Hypothalamus (tissue), 51 donors: ENCODE measurements around the gene C1orf167.

Experiments used
- DNase-seq, 51 donors: peaks; one replicate each; lab custom pipeline; 2025; lab: John Stamatoyannopoulos, UW

C1orf167 gene, protein sequence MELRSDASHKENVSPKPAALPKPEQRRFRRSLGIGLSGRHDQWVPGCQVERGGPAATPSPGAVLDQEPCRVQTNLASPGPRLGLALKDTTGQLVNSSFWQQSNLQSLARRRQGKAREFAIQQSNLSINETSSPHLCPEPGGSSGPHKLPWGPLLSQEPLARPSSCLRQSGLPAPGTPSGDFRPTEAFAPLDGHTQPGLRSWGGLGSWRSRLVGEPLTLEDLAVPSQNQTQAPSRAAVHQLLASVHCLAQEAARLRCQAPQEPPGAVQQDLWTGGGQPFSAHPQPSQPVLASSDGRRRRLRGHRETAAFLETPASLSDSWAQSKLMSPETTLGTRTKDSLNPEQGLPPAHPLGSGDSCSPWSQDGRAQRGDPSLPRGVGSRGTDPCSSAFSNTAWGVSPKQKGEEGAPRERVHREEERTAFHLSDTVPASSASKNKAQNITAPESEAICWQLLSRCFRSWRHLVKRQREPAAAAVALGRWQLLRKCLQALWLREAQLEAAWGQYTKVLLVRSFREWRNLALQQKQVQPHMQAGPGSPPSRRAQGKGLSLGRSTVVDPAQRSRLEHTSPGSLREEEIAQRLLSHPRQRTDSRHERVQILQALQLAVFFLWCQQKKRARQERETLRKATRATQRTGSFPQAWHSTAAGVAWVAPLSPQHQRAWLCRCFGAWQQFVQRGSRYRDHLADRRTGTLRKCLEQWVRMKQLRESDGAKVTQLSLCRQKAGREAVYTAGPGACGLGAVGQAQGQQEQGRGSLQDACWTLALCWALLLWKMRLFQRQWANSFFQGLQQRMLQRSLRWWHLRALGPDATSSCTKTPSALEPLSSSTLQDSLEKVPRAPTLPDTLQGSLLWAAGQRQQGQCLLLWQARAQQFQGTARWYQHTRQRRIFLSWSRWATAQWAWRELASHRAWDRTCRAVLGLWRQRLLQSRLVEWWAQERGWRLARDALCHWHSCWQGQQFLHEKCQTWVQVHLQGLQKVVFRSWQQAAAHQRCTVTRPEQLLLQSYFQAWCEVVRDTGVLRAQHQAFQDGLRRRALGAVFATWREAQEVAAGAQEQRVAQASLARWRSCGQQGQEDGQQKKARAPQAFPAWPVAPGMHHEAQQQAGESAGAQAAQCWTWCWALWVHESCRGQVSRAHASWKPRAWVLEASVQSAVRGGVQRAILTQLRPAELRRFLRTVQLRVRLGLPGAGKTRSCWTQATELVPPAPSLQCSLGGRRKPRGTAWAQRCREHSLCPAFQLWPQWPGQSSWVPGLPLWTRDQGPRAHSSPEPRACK (N-terminal part only)

DNA sequence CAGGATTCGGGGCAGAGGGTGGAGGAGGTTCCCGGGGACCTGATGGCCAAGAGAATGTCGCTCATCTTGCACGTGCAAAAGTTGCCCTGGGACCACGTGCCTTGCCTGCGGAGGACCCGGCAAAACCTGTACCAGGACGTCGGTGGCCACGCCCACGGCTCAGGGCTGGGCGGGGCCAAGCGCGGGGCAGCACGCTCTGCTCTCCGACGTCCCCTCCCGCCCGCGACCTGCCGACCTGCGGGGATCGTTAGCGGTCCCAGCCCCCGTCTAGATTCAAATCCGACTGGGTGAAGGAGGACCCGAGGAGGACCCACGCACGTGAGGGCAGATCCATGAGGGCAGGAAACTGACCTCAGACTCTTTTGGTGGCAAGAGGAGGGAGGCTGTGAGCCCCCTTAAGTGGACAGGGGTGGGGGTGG lies at the start of gene C1orf167:
Gene C1orf167, plus strand, starts transcription at position 206 of the 419 bp plus-strand sequence. CDS start 2,208 bp downstream, outside the sequence.
- no peak for DNase-seq

DNA sequence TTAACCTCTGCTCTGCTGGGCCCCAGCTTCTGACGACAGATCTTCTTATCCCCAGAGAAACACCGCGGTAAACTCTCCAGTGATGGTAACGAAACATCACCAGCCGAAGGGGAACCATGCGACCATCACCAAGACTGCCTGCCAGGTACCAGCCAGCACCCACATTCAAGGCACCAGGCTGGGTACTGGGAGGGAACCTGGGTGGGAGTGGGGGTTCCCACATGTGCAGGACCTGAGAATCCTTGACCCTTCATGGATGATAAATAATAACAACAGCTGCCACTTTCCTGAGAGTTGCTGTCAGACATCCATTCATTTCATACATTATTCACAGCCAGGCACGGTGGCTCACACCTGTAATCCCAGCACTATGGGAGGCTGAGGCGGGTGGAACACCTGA lies 49.7 kb upstream of the C1orf167 start:
- no peak for DNase-seq

- no peak for DNase-seq
Measured at GRCh38 chr1:11713095-11713494, 48.9 kb upstream of the C1orf167 start.

DNA sequence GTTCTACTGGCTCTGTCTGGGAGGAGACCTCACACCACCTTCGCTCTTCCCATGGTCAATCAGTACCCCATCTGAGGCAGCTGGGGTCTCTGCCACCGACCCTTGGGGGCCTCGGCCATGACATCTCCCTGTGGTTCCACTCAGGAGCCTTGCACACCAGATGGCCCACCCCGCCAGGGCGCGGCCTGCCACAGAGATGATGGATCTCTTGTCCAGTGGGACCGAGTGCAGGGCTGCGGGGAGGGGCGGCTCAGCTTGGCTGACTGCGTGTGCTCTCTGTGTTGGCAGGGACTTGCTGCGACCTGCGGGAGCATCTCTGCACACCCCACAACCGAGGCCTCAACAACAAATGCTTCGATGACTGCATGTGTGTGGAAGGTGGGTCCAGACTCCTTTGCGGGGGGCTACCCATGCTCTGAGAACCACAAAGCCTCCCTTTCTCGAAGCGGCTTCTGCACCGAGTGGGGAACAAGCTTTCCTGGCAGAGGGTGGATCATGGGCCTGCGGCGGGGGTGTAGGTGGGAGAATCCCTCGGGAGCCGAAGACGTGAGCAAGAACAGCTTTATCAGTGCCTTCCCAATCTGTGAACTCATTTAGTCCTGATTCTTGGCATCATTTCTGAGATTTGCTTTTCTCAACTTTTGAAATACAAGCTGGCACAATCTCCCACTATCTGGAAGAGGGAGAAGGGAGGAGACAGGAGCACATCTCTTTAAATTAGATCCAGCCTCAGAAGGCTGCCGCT lies 47.0 kb upstream of the C1orf167 start:
- no peak for DNase-seq

GRCh38 chr1:11719313-11720032 lies 42.5 kb upstream of the C1orf167 start:
- peak; percentile 21 to 91 (median 67) for DNase-seq

GRCh38 chr1:11720033-11720376 lies 42.0 kb upstream of the C1orf167 start:
- DNase-seq, result peak in 1 of 51 donors; percentile 23

DNA sequence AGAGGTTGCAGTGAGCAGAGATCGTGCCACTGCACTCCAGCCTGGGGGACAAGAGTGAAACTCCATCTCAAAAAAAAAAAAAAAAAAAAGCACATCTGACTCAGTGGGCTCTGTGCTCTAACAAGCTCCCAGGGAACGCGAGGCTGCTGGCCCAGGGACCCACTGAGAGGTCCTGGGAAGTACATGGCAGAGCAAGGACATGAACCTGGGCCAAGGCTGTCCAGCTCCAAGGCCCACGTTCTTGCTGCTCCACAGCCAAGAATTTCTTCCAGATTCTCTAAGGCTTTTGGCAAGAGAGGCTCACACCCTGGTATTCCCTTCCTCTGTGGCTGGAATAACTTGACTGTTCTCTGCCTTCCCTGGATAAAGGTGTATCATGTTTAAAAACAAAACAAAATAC lies 41.5 kb upstream of the C1orf167 start:
- peak in 17 of 51 donors; percentile 10 to 68 (median 31) for DNase-seq

DNA sequence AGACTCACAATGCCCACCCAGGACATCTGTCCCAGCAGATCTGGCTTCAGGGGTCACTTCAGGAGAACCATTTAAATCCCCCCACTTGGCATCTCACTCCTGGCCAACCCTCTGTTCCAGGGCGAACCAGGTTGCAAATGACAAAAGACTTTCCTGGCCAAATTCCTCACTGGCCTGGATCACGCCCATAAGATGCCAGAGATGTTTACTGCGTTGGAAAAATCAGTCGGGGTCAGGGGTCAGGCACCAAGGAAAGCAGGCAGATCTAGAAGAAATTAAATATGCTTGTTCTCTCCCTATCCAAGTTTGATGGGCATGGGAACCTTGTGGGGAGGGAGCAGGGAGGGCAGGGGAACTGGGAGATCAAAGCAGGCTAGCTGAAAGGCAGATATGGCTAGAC lies 40.7 kb upstream of the C1orf167 start:
- DNase-seq, result no peak

- DNase-seq, result no peak
Measured at GRCh38 chr1:11722538-11722937, 39.5 kb upstream of the C1orf167 start.

DNA sequence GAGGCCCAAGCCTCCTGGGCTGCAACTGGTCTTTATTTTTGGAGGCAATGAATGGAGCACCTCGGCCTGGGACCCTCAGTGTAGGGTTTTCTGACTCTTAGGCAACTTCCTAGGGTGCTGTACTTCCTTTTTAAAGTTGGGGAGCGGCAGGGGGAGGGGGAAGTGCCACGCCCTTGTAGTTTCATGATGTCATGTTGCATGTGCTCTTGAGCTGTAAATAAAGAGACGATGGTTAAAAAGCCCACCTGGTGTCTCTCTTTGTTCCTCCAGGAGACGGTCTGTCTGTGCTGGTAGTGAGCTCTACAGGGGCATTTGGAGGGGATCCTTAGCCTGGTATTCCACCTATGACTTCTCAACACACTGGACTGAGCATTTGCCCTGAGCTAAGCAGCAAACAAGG lies 36.4 kb upstream of the C1orf167 start:
- no peak for DNase-seq

- DNase-seq, result no peak
Measured at GRCh38 chr1:11727119-11727518, 34.9 kb upstream of the C1orf167 start.

DNA sequence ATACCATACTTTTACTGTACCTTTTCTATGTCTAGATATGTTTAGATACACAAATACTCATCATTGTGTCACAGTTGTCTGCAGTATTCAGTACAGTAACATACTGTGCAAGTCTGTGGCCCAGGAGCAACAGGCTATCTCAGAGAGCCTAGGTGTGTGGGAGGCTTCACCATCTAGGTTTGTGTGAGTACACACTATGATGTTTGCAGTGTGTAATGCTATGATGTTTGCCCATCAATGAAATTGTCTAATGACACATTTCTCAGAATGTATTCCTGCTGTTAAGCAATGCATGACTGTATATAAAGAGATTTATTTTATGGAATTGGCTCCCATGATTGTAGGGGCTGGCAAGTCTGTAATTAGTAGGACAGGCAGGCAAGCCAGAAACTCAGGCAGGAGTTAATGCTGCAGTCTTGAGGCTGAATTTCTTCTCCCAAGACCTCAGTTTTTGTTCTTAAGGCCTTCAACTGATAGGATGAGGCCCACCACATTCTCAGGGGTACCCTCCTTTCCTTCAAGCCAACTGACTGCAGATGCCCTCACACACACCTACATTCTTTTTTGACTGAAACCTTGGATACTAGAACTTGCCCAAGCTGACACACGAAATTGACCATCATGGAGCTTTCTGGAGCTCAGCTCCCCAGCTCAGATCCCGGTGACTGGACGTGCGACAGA lies 33.7 kb upstream of the C1orf167 start:
- no peak for DNase-seq

GRCh38 chr1:11729155-11729497 lies 32.9 kb upstream of the C1orf167 start:
- DNase-seq, result no peak

DNA sequence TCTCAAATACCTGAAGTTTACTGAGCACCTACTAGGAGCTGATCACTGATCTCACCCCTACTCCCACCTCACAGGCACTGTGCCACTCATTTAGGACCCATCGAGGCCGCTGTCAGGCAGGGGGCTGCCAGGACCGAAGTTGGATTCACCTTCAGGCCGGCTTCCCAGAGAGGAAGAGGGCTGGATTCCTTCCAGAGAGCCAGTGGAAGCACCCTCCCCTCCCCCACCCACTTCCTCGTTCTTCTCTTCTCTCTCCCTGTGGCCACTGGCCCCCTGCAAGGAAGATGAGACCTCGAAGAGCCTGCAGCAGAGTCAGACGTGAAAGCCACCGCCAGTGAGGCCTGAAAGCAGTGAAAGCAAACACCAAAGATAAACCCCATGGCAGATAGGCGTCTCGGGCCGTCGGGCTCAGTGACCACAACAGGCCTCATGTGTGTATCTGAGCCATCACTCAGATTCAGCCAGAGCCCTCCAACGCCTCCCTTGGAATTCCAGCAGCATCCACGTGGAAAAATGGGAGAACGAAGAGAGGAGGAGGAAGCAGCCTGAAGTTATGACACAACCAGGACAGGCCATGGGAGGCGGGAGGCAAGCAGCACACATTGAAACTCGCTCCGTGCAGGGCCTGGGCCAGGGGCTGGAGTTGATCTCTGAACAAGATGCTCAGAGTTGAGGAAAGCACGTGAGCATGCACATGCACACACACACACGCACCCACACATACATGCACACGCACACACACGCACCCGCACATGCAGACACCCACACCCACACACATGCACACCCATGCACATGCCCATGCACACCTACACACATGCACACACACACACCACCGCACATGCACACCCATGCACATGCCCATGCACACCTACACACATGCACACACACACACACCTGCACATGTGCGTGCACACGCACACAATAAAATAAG lies 32.2 kb upstream of the C1orf167 start:
- DNase-seq, result no peak

- peak in 3 of 51 donors; percentile 20 to 29 (median 20) for DNase-seq
Measured at GRCh38 chr1:11730429-11730891, 31.5 kb upstream of the C1orf167 start.

DNA sequence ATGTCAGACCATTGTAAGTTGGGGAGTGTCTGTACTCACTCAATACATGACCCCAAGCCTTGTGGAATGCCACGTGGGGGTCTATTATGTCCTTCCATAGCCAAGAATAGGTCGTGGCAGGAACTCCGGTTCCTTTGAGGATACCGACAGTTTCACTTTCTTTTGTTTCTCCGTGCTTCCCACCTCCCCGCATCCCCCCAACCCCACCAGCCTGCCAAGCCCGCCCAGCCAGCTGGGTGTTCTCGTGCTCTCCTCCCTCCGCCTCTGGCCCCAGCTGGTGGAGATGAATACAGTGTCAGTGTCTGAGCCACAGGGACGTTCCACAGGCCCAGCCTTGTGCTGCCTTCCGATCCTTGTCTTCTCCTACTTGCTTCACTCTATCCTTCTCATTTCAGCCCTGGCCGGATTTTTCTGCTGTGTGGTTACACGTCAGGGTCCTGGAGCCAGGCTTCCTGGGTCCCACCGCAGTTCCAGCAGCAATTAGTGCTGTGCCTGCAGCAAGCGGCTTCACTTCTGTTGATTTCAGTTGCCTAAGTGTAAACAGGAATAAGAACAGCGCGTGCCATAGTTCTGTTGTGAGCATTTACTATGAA lies 30.2 kb upstream of the C1orf167 start:
- peak in 49 of 51 donors; percentile 13 to 91 (median 76) for DNase-seq

- no peak for DNase-seq
Measured at GRCh38 chr1:11733306-11733705, 28.7 kb upstream of the C1orf167 start.
